Medulla oblongata (tissue), 1 donor: ENCODE measurements around the gene MATN1.
A peak's percentile ranks its signal among the peaks of the same experiment; 100 is the strongest.

Source experiments
- DNase-seq: peaks from one replicate; pipeline ENCODE4 v3.0.0-alpha.2; 2015; ENCODE audit errors: extremely low spot score

The MATN1 gene

DNA sequence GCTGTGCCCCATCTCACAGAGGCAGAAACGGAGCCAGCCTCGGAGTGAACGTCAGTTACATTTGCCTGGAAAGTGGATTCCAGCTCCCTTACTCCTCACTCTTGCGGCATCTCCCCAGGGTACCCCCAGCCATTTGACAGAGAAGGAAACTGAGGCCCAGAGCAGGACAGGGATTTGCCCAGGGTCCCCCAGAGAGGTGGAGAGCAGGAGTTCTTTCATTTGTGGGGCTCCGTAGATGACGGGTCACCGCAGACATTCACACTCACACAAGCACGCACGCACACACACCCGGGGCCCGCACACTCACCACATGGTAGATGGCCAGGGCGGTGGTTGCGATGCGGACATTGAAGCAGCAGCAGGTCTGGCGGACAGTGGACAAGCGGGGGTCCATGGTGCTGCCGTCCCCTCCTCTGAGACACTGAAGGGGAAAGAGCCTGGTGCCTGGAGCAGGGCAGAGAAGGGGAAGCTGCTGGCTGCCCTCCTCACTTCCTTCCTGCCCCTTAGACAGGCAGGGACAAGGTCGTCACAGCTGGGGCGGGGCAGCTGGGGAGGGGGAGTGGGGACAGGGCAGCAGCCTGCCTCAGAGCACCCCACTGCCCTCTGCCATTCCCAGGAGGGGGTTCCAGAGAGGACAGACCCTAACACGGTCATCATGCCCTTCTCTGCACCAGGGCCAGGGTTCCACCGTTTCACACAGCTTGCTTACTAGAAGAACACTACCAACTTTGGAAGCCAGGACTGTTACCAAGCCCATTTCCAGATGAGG lies 34.2 kb upstream of the MATN1 start, which contains the start of gene LAPTM5:
LAPTM5 (minus strand) TSS at position 423 of the 769 bp plus-strand sequence; CDS start at position 394, 29 bp downstream.
- DNase-seq = peak; percentile 63

DNA sequence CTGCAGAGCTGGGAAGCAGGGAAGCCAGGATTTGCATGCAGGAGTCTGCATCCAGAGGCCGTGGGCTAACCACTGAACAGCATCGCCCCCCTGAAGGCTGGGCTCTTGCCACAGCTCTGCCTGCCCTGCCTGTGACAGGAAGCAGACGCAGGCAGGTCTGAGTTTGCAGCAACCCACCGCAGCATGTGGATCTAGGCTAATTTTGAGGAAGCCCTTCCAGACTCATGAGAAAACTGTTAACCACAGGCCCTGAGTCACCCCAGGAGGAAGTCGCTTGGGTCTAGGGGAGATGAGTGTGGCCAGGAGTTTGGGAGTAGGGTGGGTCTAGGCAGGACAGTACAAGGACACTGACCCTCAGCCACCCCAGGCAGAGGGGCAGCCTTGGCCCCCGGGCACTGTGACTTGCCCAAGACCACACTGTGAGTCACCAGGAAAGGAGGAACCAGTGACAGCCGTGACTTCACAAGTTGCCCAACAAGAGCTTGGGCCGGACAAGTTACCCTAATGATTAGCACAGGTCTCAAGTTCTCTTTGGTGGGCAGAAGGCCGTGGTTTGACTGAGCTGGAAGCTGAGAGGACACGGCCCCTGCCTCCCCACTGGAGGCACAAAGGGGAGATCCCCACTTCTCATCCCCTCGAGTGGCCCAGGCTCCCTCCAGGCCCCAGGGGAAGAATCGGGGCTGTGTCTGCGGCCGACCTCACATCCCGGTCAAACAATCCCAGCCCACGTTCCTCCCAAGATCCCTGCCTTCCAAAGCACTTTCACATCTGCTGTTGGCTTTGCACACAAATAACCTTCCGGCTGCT lies 33.4 kb upstream of the MATN1 start:
- DNase-seq = peak; percentile 84

DNA sequence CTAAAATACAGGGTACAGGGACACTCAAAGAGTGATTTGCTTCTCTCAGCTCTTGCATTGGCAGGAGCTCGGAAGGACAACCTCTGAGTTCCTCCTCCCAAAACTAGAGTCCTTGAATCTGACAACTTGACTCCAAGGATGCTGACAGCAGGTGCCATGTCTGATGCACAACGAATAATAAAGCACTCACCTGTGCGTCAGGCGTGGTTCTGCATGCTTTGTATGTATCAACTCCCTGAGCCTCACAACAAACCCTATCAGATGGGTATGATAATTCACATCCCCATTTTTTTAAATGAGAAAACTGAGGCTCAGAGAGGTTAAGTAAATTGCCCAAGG lies 32.8 kb upstream of the MATN1 start:
- DNase-seq = no peak

DNA sequence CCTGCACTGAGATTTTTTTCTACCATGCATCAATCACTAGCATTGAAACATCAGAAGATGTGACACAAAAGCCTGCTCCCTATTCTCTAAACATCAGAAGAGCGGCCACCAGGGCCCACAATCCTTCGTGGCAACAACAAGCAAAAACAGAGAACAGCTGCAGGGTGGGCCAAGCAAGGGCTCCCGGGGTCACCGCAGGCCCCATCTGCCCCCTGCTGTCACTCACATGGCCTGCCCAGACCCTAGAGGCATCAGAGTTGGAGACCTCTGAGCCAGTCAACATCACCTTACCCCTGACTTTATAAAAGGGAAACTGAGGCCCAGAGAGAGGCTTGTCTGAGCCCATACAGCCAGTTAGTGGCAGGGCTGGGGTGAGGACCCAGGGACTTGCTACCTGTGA lies 32.4 kb upstream of the MATN1 start:
- no peak for DNase-seq

- no peak for DNase-seq
Measured at GRCh38 chr1:30755334-30755733, 31.9 kb upstream of the MATN1 start.

- no peak for DNase-seq
Measured at GRCh38 chr1:30754684-30755171, 31.3 kb upstream of the MATN1 start.

DNA sequence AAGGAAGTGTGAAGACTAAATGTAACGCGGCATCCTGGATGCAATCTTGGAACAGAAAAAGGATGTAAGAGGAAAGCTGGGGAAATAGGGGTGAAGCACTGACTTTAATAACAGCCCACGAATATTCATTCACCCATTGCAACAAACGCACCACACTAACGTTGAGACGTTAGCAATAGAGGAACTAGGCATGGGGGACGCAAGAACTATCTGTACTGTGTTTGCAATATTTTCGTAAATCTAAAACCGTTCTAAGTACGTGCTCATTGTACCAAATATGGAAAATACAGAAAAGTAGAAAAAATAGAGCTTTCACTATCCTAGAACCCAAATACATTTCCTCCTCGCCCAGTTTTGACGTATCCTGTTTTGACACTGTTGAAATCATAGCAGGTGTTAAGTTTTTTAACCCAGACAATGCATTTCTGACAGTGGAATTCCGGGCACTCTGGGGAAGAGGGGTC lies 30.3 kb upstream of the MATN1 start:
- DNase-seq = no peak

- DNase-seq = no peak
Measured at GRCh38 chr1:30753118-30753517, 29.7 kb upstream of the MATN1 start.

GRCh38 chr1:30752651-30752908 lies 29.2 kb upstream of the MATN1 start:
- DNase-seq = no peak

GRCh38 chr1:30751830-30752650 lies 28.7 kb upstream of the MATN1 start:
- no peak for DNase-seq

DNA sequence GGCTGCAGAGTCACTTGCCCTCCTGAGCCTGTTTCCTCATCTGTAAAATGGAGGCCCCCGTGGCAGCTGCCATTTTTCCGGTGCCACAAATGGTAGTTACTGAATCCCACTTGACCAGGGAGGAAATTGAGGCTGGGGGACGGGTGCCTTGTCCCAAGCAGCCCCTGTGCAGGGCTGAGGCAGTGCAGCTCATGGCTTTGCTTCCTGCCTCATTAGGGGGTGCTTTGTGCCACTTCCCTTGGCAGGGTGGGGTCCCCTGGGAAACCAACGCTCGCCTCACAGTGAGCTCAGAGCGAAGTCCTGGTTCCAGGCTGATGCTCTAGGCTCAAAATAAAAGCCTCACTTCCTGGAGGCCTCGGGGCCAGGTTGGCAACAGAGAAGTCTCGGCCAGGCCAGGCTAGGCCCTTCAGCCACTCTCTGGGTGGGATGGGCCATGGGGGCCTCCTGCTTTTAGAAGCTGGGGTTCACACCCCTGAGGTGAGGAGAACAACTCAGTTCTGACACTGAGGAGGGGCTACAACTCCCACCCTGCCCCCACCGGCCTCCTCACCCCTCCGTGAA lies 27.4 kb upstream of the MATN1 start:
- DNase-seq = no peak

DNA sequence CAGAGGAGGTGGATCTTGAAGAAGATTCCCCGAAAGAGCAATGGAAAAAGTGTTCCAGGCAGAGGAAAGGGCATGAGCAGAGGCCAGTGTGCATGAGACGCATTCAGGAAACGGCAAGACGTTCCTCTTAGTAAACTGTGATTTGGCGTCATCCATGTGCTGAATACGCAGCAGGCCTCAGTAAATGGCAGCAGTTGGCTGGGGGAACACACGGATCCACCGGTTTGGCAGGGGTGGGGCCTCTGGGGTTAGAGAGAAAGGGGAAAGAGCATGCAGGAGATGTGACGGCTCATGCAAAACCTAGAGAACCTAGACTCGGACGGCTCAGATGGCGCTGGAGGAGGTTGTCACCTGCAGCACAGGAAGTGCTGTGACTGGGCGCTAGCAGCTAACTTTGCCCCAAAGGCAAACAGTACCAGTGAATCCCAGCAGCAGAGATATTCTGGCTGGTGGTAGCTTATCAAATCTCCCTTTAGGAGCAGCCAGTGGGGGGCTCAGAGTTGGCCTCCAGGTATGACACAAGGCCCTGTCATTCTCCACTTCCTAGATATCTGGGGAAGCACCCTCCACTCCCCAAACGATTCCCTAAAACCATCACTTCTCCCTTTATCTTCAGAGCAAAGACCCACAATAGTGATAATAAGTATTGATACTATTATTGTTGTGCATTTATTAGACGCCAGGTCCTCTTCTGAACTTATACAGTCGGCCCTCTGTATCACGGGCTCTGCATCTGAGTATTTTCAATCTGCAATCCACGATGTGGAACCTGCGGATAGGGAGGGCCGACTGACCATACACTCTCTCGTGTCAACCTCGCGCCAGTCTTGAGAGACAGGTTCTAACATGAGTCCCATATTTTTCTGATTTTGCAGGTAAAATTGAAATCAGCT lies 26.6 kb upstream of the MATN1 start:
- DNase-seq = no peak

GRCh38 chr1:30748699-30749401 lies 25.5 kb upstream of the MATN1 start:
- DNase-seq = peak; percentile 85

DNA sequence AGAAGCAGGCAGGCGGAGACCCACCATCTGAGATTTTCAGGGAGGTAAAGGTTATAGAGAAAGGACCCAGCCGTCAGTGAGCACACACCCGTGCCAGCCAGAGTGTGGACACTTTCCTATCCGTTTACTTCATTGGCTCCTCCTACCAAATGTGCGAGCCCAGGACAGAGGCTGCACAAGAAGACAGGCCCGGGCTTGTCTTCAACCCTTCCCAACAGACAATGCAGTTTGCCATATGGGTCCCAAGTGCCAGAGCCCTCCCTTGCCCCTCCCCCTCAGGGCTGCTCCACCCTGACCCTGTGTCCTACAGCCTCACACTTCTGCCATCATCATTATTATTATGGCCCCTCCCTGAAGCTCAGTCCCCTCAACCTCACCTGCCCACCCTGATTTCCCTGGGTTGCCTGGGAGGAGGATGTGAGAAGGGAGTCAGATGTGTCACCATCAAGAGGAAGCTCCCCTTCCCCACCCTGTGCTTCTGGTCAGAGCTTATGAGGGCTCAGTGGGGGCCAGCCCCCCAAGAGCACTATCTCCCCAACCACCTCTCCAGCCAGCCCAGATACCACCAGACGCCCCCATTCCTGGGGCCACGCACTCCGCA lies 24.8 kb upstream of the MATN1 start:
- DNase-seq = peak; percentile 80

DNA sequence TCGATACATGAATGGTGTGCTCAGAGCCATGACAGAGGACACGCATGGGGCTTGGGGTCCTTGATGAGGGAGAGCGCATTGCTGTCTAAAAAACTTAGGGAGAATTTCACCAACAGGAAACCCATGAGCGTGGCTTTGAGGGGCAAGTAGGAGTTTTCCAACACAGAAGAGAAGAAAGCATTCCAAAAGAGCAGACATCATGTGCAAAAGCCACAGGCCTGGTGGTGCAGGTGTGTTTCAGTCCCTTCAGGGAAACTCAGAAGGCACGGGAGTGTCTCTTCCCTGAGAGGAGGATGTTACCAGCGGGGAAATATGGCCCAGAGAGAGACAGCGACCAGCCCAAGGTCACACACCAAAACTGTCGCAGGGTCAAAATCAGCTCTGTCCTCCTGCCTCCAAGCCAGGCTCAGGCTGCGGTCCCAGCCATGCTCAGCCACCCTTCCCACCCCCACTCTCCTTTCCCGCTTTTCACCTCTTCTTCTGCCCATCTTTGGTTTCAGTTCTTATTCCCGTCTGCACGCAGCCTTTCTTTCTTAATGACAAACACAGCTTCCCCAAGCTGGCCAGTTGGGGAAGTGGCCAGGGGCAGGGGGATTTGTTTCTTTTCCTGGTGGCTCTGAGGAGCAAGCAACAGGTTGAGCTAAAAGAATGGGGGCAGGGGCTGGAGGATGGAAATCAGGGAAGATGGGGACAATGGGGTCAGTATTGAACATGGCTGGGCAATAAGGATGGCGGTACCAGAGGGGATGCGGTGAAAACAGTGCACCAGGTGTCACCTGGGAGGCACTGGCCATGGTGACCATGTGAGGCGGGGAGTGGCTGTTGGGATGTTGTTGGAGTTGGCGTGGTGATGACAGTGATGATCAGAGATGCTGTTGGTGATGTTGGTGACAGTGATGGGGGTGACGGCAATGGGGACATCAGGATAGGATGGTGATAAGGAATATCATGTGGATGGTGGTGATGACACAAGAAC lies 23.9 kb upstream of the MATN1 start:
- DNase-seq = peak; percentile 60

GRCh38 chr1:30746212-30747032 lies 23.0 kb upstream of the MATN1 start:
- no peak for DNase-seq

DNA sequence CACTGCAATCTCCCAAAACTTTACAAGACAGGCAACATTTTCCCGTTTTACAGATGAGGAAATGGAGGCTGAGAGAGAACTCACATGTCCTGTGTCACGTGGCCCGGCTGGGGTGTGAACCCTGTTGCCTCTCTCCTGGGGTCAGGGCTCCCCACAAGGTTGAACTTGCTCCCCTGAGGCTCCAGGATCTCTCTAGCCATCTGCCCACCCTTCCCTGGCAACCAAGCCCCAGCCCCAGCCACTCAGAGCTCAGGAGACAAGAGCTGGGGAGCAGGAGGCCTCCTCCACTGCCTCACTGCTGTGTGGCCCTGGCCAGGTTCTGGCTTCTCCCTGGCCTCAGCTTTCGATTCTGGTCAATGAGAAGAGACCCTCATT lies 22.4 kb upstream of the MATN1 start:
- no peak for DNase-seq
